ENCODE results near the gene ZNF419. TPM values are rescaled to one million over a fixed set of nuclear protein-coding genes. Genes with fewer than 3 reads are reported as not detected.
"Not testable (repeated sequence)": the region's sequence is repeated elsewhere in the genome, so short reads cannot be mapped to it uniquely, and the experiment has no call there.

Gene ZNF419
- total RNA-seq (10 to 100 TPM in 2 of 4 donors, 1 to 10 TPM in 2; 5.2 to 16.1 (median 11.1) TPM), polyA plus RNA-seq (1 to 10 TPM; 1.4 to 3.9 (median 3.0) TPM)

GRCh38 chr19:57487477-57488298 lies at the start of gene ZNF419:
Gene ZNF419, plus strand, starts transcription at chr19:57487750. Its CDS starts 201 bp downstream, at chr19:57487951.
- H3K36me3 ChIP-seq = peaks cover 5 to 24% (median 15%) of the 10 kb centered on the region in 4 donors
- H3K9me3 ChIP-seq; H3K4me1 ChIP-seq; H3K27me3 ChIP-seq; intact Hi-C loops (cut with DNase I): not testable (repeated sequence)
- peak; percentile 51 to 85 (median 72) for TF ChIP-seq POLR2AphosphoS5 (IDR thresholded peaks at IDR 0.05)
- H3K4me3 ChIP-seq = peak within 1 kb of the TSS; percentile 77 to 98 (median 92)
- H3K27ac ChIP-seq = peak within 1 kb of the TSS; percentile 76 to 81 (median 78)
- WGBS, 2 donors = 1% methylated on average over 59 to 60 of the region's 69 CpGs
- peak; percentile 94 for DNase-seq

GRCh38 chr19:57437931-57438330 lies 49.6 kb upstream of the ZNF419 start:
- Histone ChIP-seq H3K4me1 (peaks cover 0 to 23% (median 16%) of the 10 kb centered on the region in 4 donors), H3K9me3 (peaks cover 0 to 20% (median 5%) of the 10 kb centered on the region in 4 donors), H3K4me3 (no peak overlapping the region), H3K27ac (no peak overlapping the region), H3K36me3 (peaks cover 0 to 3% (median 1%) of the 10 kb centered on the region in 4 donors), H3K27me3 (no peaks in the 10 kb centered on the region)
- 88 to 91% methylated on average over 4 of the region's 4 CpGs for WGBS, 2 donors
- DNase-seq = no peak
- intact Hi-C loops (cut with DNase I) = no loop called here
- TF ChIP-seq POLR2AphosphoS5 (IDR thresholded peaks at IDR 0.05) (no peak), EP300 (IDR thresholded peaks at IDR 0.05) (no peak), POLR2A (IDR thresholded peaks at IDR 0.05) (no peak), CTCF (IDR thresholded peaks at IDR 0.05) (no peak)

GRCh38 chr19:57438925-57439324 lies 48.6 kb upstream of the ZNF419 start:
- peaks cover 0 to 13% (median 9%) of the 10 kb centered on the region in 4 donors for H3K36me3 ChIP-seq
- 92 to 95% methylated on average over 9 of the region's 9 CpGs for WGBS, 2 donors

GRCh38 chr19:57441979-57442752 lies 45.4 kb upstream of the ZNF419 start:
- H3K4me1 ChIP-seq = no peaks in the 10 kb centered on the region
- no peak for DNase-seq
- H3K4me3 ChIP-seq = no peak overlapping the region
- no peaks in the 10 kb centered on the region for H3K27me3 ChIP-seq
- WGBS, 2 donors = 81 to 83% methylated on average over 7 of the region's 7 CpGs
- H3K9me3 ChIP-seq = peaks cover 0 to 42% (median 16%) of the 10 kb centered on the region in 4 donors
- H3K36me3 ChIP-seq = peaks cover 4 to 27% (median 22%) of the 10 kb centered on the region in 4 donors
- intact Hi-C loops (cut with DNase I) = no loop called here
- no peak for TF ChIP-seq POLR2A (IDR thresholded peaks at IDR 0.05)
- TF ChIP-seq POLR2AphosphoS5 (IDR thresholded peaks at IDR 0.05) = no peak
- TF ChIP-seq EP300 (IDR thresholded peaks at IDR 0.05) = no peak
- TF ChIP-seq CTCF (IDR thresholded peaks at IDR 0.05) = no peak
- no peak overlapping the region for H3K27ac ChIP-seq

More at GRCh38 chr19:57438925-57439324, 48.6 kb upstream of the ZNF419 start:
- TF ChIP-seq POLR2AphosphoS5 (IDR thresholded peaks at IDR 0.05) = no peak
- no peak for TF ChIP-seq EP300 (IDR thresholded peaks at IDR 0.05)
- TF ChIP-seq CTCF (IDR thresholded peaks at IDR 0.05) = no peak
- no peak for TF ChIP-seq POLR2A (IDR thresholded peaks at IDR 0.05)
- Histone ChIP-seq H3K9me3 (peaks cover 0 to 28% (median 6%) of the 10 kb centered on the region in 4 donors), H3K4me1 (peaks cover 0 to 23% (median 16%) of the 10 kb centered on the region in 4 donors), H3K27me3 (no peaks in the 10 kb centered on the region), H3K4me3 (no peak overlapping the region), H3K27ac (no peak overlapping the region)
- intact Hi-C loops (cut with DNase I) = no loop called here
- no peak for DNase-seq

Measured in sigmoid colon (tissue), 7 donors.